ENCODE measurements around the gene TGFBI.

TGFBI gene

DNA sequence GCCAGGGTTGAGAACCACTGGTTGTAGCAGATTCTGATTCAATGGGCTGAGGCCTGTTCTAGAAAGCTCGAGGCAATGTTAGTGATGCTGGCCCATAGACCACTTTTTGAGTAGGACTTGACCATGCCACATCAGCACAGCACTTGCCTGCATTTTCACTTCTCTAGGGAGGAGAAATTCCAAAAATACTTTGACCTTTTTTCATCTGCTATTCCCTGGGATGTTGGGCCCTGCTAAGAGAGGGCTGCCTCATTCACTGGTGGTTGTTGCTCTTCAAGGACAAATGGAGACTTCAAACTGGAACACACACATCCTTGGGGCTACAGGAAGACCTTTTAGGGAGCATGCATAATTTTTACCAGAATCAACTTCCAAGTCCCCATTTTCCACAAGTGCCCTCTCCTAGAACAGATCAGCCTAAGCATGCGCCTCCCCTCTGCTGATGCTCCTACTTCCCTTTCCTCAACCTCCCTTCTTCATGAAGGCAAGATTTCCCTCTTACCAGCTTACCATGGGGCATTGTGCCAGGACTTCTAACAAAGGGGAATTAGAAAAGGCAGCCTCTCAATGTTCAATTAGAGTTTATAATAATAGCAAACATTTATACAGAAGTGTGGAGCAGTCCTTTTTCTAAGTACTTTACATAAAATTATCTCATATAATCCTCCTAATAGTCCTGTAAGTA is 12.7 kb upstream of the TGFBI start:
- TF ChIP-seq, protein P1, sequence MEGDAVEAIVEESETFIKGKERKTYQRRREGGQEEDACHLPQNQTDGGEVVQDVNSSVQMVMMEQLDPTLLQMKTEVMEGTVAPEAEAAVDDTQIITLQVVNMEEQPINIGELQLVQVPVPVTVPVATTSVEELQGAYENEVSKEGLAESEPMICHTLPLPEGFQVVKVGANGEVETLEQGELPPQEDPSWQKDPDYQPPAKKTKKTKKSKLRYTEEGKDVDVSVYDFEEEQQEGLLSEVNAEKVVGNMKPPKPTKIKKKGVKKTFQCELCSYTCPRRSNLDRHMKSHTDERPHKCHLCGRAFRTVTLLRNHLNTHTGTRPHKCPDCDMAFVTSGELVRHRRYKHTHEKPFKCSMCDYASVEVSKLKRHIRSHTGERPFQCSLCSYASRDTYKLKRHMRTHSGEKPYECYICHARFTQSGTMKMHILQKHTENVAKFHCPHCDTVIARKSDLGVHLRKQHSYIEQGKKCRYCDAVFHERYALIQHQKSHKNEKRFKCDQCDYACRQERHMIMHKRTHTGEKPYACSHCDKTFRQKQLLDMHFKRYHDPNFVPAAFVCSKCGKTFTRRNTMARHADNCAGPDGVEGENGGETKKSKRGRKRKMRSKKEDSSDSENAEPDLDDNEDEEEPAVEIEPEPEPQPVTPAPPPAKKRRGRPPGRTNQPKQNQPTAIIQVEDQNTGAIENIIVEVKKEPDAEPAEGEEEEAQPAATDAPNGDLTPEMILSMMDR (IDR thresholded peaks at IDR 0.05; ENCODE audit: control insufficient read depth, extremely low read depth, insufficient read depth): no peak
- no peak overlapping the region for H3K4me3 ChIP-seq (ENCODE audit: low read depth, low read length)
- no peak for DNase-seq (ENCODE audit: low read depth)

DNA sequence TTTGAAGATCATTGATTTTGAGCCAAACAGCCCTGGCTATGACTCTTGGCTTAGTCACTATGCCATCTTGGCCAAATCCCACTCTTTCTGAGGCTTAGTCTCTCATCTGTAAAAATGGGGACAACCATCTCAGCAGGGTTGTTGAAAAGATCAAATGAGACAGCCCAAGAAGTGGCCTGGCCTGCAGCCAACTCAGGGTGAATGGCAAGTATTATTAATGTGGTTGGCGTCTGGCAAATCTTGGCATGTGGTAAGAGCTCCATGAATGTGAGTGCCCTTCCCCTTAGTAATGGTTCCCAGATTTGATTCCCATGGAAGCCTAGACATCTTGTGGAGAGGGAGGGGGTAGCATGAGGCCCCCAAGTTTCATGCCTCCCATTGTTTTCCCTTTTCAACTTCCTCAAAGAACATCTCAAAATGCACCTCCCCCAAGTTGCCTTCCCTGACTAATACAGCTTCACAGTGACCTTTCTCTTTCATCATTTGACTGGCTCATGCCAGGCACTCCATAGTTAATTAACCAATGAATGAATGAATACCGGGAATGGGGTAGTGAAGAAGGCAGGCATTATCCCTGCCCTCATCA is 11.8 kb upstream of the TGFBI start:
- no peak for DNase-seq (ENCODE audit: low read depth)
- no peak overlapping the region for H3K4me3 ChIP-seq (ENCODE audit: low read depth, low read length)

DNA sequence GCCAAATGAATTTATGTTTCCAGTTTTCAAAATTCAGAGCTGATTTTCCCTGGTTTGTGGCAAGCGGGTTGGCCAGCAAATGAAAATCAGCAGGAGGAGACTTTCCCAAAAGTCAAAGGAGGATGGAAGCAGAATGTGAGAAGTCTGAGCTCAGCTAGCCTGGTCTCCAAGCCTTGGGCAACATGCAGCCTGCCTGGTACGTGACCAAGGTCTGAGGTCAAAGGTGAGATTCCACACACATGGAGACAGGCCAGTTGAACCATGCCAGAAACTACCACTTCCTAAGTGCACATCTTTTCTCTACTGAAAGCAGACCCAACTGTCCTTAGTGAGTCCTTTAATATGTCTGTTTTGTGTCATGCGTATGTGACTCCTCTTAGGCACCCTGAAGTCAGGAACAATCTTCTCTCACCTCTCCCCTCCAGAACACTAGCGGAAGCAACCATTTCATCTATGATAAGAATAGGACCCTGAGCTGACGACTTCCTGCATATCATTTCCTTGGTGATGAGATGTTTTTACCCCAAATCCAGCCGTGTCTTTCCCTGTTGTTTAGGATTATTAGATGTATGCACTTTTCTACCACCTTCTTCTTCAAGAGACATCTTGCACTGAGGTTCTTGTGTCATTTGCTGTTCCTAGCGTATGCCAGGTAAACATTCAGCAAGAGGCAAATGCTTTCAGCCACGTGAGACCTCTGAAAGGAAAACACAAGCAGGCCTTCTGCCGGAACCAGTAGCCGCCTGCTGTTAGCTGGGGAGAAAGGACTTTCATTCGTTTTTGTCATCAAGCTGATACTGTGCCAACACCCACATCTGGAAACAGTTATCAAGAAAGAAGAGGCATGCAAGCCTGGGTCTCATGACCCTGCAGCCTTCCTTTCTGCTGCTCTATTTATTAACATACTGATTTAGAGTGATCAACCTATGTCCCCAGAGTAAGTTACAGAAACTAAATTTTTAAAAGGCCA is 9.7 kb upstream of the TGFBI start:
- DNase-seq (ENCODE audit: low read depth): no peak
- H3K4me3 ChIP-seq (ENCODE audit: low read depth, low read length): no peak overlapping the region
- TF ChIP-seq, protein P1 (IDR thresholded peaks at IDR 0.05; ENCODE audit: control insufficient read depth, extremely low read depth, insufficient read depth): no peak

More for the DNA sequence above, 11.8 kb upstream of the TGFBI start:
- TF ChIP-seq, protein P1 (IDR thresholded peaks at IDR 0.05; ENCODE audit: control insufficient read depth, extremely low read depth, insufficient read depth): no peak

DNA sequence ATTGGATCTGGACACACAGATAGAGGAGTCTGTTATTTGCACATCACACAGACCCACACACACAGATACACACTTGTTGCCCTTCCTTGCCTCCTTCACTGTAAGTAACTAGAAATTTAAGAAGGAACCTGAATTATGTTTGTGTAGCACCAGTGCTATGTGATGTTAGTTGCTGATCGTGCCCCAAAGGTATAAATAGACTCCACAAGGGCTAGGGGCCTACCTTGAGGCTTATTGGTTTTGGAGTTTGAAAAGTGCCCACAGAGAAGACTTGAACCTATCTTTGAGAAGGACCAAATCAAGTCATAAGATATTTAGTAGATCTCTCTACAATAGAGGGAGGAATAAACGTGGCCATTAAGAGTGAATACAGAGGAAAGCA is 8.8 kb upstream of the TGFBI start:
- no peak overlapping the region for H3K4me3 ChIP-seq (ENCODE audit: low read depth, low read length)
- TF ChIP-seq, protein P1 (IDR thresholded peaks at IDR 0.05; ENCODE audit: control insufficient read depth, extremely low read depth, insufficient read depth): no peak
- DNase-seq (ENCODE audit: low read depth): no peak

DNA sequence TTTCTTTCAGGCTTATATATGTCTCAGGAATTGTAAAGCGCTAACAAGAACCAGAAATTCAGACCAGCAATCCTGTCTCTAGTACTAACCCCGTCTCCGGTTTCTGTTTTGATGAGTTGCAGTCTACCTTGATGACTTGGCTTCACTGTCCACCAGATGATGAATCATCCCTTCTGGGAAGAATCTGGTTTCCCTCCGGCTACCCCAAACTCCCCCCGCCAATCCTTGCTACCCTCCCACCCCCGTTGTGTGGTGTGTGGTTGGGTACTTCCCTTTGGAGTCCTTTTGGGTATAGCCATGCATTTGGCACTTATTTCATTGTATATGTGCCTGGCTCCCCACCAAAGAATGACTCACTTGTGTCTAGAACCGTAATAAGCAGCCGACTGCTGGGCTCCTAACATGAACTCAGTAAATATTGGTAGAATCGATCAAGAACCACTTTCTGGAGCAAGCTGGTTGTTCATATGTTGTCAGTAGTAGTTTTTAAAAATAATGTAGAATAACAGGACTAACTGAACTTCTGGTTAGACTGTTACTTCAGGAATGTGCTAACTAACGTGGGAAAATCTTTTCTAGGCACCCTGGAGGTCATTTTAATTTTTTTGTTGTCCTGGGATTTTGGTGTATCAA is 8.3 kb upstream of the TGFBI start:
- DNase-seq (ENCODE audit: low read depth): no peak
- TF ChIP-seq, protein P1 (IDR thresholded peaks at IDR 0.05; ENCODE audit: control insufficient read depth, extremely low read depth, insufficient read depth): no peak

DNA sequence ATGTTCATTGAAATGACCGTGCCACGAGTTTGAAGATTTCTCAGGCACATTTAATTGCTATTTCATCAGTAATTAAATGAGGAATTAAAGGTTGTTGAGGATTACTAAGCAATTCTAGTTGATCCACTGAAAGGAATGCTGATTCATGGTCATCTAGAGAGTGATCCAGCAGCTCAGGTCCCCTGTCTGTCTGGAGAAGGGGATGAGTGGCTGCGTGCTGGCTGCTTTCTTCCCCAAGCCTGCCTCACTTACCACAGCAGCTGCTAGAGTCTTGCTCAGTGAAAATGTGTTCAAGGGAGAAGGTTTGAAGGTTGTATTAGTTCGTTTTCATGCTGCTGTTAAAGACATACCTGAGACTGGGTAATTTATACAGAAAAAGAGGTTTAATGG is 7.8 kb upstream of the TGFBI start:
- TF ChIP-seq, protein P1 (IDR thresholded peaks at IDR 0.05; ENCODE audit: control insufficient read depth, extremely low read depth, insufficient read depth): no peak
- H3K4me3 ChIP-seq (ENCODE audit: low read depth, low read length): no peak overlapping the region
- DNase-seq (ENCODE audit: low read depth): no peak

More for the DNA sequence above, 8.3 kb upstream of the TGFBI start:
- no peak overlapping the region for H3K4me3 ChIP-seq (ENCODE audit: low read depth, low read length)
